Astrocyte of the hippocampus (primary cell): ENCODE results near the gene CCDC88A.
"Not testable (repeated sequence)": the region's sequence is repeated elsewhere in the genome, so short reads cannot be mapped to it uniquely, and the experiment has no call there.

Experiments
- DNase-seq: peaks from one replicate; pipeline ENCODE4 v3.0.0; 2011; ENCODE audit warnings: low read depth, low spot score

CCDC88A gene

GRCh38 chr2:55241582-55241981, 178.1 kb downstream of the CCDC88A start:
- DNase-seq = not testable (repeated sequence)

GRCh38 chr2:55239656-55240222, 179.9 kb downstream of the CCDC88A start:
- DNase-seq = no peak
